ENCODE data around the gene P2RX3.
A peak's percentile ranks its signal among the peaks of the same experiment; 100 is the strongest.

P2RX3 gene

DNA sequence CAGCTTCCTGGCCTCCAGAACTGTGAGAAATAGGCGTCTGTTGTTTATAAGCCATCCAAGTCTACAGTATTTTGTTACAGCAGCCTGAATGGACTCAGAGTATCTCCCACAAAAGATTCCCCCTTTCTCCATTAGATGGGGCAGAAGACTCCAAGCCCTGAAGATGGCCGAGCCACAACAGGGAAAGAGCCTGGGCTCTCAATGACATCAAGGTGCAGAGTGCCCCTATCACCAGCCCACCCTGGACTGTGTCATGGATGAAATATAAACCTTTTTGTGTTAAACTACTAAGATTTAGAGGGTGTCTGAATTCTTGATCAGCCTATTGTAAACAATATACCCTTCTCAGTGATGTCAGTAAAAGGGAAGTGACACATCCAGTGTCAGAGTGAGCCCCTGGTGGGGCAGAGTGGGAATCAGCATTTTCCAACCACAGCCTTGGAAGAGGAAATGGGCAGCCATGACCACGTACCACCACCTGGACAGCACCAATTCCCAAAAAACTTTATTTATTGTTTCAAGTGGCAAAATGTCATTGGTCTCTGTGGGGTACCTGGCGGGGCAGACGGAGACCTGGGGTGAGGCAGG is 38.9 kb upstream of the P2RX3 start:
- in situ Hi-C loops (cut with MboI; ENCODE audit: low pct_unique_long_range_greater_than_20kb, low sequenced_read_pairs, unreplicated experiment), result no loop called here
- DNase-seq (ENCODE audit: low spot score), result no peak
- TF ChIP-seq, protein P1, sequence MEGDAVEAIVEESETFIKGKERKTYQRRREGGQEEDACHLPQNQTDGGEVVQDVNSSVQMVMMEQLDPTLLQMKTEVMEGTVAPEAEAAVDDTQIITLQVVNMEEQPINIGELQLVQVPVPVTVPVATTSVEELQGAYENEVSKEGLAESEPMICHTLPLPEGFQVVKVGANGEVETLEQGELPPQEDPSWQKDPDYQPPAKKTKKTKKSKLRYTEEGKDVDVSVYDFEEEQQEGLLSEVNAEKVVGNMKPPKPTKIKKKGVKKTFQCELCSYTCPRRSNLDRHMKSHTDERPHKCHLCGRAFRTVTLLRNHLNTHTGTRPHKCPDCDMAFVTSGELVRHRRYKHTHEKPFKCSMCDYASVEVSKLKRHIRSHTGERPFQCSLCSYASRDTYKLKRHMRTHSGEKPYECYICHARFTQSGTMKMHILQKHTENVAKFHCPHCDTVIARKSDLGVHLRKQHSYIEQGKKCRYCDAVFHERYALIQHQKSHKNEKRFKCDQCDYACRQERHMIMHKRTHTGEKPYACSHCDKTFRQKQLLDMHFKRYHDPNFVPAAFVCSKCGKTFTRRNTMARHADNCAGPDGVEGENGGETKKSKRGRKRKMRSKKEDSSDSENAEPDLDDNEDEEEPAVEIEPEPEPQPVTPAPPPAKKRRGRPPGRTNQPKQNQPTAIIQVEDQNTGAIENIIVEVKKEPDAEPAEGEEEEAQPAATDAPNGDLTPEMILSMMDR (IDR thresholded peaks at IDR 0.05; ENCODE audit: extremely low read depth, insufficient read depth, missing control alignments), result no peak

DNA sequence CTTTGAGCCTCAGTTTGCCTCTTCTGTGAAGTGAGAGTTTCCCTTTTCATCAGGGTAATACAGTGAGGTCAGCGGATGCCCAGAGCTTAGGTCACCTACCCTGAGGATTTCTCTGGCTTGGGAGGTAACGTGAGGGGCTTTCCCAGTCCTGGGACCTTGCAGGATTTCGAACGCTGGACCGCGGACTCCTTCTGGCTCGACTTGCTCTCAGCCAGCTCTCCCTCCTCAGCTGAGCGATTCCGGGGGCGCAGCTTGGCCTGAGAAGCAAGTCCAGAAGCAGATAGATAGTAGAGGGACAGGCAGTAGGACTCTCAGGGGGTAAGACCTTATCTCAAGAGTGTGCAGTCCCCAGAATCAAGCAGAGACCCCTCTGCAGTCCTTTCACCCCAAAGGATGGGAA is 37.4 kb upstream of the P2RX3 start:
- in situ Hi-C loops (cut with MboI; ENCODE audit: low pct_unique_long_range_greater_than_20kb, low sequenced_read_pairs, unreplicated experiment), result no loop called here
- no peak for DNase-seq (ENCODE audit: low spot score)

DNA sequence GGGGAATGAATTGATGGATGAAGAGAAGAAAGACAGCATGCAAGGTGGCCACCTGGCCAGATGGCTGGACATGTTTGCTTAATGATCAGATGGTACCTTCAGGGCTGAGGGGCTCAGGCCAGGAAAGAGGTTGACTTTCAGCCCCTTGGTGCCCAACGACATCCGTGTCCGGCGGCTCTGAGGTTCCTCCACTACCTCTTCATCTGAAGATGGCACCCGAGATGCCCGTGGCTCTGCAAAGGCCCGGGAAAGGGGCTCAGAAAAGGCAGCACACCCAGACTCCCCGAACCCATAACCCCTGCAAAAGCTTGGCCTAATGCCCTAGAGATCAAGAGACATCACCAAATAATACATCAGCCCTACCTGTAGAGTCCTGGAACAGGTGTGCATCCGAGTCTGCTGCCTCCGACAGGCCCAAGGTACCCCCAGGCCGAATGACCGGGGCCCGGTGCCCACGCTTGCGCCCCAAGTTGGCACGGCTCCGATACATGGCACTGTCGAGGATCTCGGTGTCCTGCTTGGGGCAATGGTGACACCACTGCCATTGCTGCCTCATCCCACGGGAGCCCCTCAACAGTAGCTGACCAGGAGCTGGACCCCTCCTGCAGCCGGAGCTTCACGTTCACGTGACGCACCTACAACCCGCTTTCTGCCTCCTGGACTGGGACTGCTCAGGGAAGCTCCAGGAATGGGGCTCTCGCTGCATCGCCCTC is 36.3 kb upstream of the P2RX3 start:
- in situ Hi-C loops (cut with MboI; ENCODE audit: low pct_unique_long_range_greater_than_20kb, low sequenced_read_pairs, unreplicated experiment), result no loop called here
- DNase-seq (ENCODE audit: low spot score), result peak; percentile 16
- TF ChIP-seq, protein P1 (IDR thresholded peaks at IDR 0.05; ENCODE audit: extremely low read depth, insufficient read depth, missing control alignments), result no peak

More for the DNA sequence above, 37.4 kb upstream of the P2RX3 start:
- TF ChIP-seq, protein P1 (IDR thresholded peaks at IDR 0.05; ENCODE audit: extremely low read depth, insufficient read depth, missing control alignments), result no peak

DNA sequence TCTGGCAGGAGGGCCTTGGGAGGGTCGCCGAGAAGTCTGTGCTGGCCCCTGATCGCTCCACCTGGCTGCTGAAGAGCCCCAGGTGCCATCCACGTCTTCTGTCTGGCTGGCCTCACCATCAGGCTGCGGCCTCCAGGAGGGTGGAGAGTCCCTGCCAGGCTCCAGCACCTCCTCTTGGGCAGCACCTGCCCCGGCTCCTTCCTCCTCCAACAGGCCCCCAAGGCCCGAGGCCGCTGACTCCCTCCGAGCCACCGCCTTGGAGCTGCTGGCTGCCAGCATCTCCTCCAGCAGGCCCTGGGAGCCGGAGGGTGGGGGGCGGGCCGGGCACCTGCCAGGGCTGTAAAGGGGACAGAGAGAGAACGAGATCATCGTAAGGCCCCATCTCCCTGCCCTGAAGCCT is 35.7 kb upstream of the P2RX3 start:
- DNase-seq (ENCODE audit: low spot score), result peak; percentile 6
- in situ Hi-C loops (cut with MboI; ENCODE audit: low pct_unique_long_range_greater_than_20kb, low sequenced_read_pairs, unreplicated experiment), result no loop called here
- TF ChIP-seq, protein P1 (IDR thresholded peaks at IDR 0.05; ENCODE audit: extremely low read depth, insufficient read depth, missing control alignments), result no peak

DNA sequence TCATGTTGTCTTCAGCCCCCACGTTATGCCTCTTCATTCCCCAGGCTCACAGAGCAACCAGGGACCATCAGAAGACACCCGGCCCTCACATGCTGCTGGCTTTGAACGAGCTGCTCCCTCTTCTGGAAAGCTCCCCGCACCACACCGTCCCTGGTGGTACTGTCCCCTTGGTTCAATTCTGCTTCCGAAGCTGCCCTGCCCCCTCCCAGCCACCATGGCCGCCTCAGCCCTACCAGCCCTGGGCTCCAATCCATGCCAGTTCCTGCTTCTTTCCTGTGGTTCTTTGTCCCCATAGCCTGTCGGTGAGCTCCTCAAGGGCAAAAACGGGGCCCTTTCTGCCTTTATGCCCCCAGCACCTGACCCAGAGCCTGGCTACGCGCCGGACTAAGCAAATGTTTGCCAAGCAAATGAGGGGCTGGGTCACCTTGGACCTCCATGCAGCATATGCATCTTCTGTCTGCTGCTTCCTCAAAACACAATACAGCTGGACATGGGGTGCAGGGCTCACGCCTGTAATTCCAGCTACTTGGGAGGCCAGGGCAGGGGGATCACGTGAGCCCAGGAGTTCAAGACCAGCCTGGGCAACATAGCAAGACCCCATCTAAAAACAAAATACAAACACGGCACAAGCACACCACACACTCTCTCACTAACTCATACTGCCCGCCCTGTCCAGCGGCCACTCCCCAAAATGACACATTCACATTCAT is 34.7 kb upstream of the P2RX3 start:
- in situ Hi-C loops (cut with MboI; ENCODE audit: low pct_unique_long_range_greater_than_20kb, low sequenced_read_pairs, unreplicated experiment), result no loop called here
- DNase-seq (ENCODE audit: low spot score), result no peak
- TF ChIP-seq, protein P1 (IDR thresholded peaks at IDR 0.05; ENCODE audit: extremely low read depth, insufficient read depth, missing control alignments), result no peak

DNA sequence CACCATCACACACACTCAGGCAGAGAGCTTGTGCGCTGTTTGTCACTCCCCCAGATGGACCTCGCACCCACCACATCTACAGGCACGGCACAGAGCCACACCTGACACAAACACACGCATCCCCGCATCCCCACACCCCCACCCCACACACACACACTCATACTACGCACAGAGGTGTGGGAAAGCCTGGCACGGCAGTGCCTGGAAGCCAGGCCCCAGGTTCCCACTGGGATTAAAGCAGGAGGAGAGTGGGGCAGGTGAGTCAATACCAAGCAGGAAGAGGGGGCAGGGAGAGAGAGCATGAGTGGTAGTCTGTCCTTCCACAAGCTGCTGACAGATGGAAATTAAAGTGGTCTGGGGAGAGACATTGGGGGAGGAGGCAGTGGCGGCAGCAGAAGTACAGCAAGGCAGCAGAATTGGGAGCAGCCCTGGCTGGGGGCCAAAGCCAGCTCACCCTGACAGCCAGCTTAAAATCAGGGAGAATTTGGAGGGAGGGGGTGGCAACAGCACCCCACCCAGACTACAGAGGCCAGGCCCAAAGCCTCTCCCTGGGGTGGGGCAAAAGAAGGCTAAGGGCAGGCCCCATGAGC is 34.1 kb upstream of the P2RX3 start:
- in situ Hi-C loops (cut with MboI; ENCODE audit: low pct_unique_long_range_greater_than_20kb, low sequenced_read_pairs, unreplicated experiment), result no loop called here
- TF ChIP-seq, protein P1 (IDR thresholded peaks at IDR 0.05; ENCODE audit: extremely low read depth, insufficient read depth, missing control alignments), result no peak
- DNase-seq (ENCODE audit: low spot score), result peak; percentile 4

All from GM13977 (cell line).